ENCODE data around the gene ACKR1. TPM values are rescaled to one million over a fixed set of nuclear protein-coding genes. Genes with fewer than 3 reads are reported as not detected.

ACKR1 gene
- total RNA-seq, 2 donors from 2014 or later, result 123 to 177 TPM

- no peak for TF ChIP-seq CTCF (IDR thresholded peaks at IDR 0.05)
These were observed 35.0 kb downstream of the ACKR1 start for GRCh38 chr1:159239551-159240220.

GRCh38 chr1:159247266-159247665 is 42.6 kb downstream of the ACKR1 start:
- ATAC-seq (ENCODE audit: insufficient number of reproducible peaks, low FRiP score, low read depth), result no peak

More at GRCh38 chr1:159239551-159240220, 35.0 kb downstream of the ACKR1 start:
- Histone ChIP-seq H3K9me3 (no peaks in the 10 kb centered on the region), H3K4me1 (ENCODE audit: control insufficient read depth in 1 of 2, low read depth in 2 of 2) (no peaks in the 10 kb centered on the region), H3K27me3 (replicated peaks; ENCODE audit: insufficient read depth) (no peaks in the 10 kb centered on the region), H3K27ac (no peak overlapping the region), H3K36me3 (no peaks in the 10 kb centered on the region), H3K4me3 (no peak overlapping the region)
- ATAC-seq (ENCODE audit: insufficient number of reproducible peaks, low FRiP score, low read depth) (no peak), DNase-seq (ENCODE audit: low spot score) (no peak)

GRCh38 chr1:159248311-159248710 is 43.6 kb downstream of the ACKR1 start:
- Histone ChIP-seq H3K27ac (no peak overlapping the region), H3K9me3 (peaks cover 4% of the 10 kb centered on the region), H3K4me3 (no peak overlapping the region), H3K27me3 (replicated peaks; ENCODE audit: insufficient read depth) (no peaks in the 10 kb centered on the region), H3K4me1 (ENCODE audit: control insufficient read depth in 1 of 2, low read depth in 2 of 2) (no peaks in the 10 kb centered on the region), H3K36me3 (no peaks in the 10 kb centered on the region)
- TF ChIP-seq CTCF (IDR thresholded peaks at IDR 0.05), result no peak
- ATAC-seq (ENCODE audit: insufficient number of reproducible peaks, low FRiP score, low read depth) (no peak), DNase-seq (ENCODE audit: low spot score) (no peak)

More at GRCh38 chr1:159247266-159247665, 42.6 kb downstream of the ACKR1 start:
- Histone ChIP-seq H3K27ac (no peak overlapping the region), H3K4me3 (no peak overlapping the region), H3K4me1 (ENCODE audit: control insufficient read depth in 1 of 2, low read depth in 2 of 2) (no peaks in the 10 kb centered on the region), H3K27me3 (replicated peaks; ENCODE audit: insufficient read depth) (no peaks in the 10 kb centered on the region), H3K36me3 (no peaks in the 10 kb centered on the region), H3K9me3 (peaks cover 4% of the 10 kb centered on the region)
- no peak for TF ChIP-seq CTCF (IDR thresholded peaks at IDR 0.05)
- no peak for DNase-seq (ENCODE audit: low spot score)

GRCh38 chr1:159250638-159251216 is 46.1 kb downstream of the ACKR1 start:
- no peaks in the 10 kb centered on the region for H3K27me3 ChIP-seq (replicated peaks; ENCODE audit: insufficient read depth)
- H3K9me3 ChIP-seq, result peaks cover 4% of the 10 kb centered on the region
- no peaks in the 10 kb centered on the region for H3K4me1 ChIP-seq (ENCODE audit: control insufficient read depth in 1 of 2, low read depth in 2 of 2)
- ATAC-seq (ENCODE audit: insufficient number of reproducible peaks, low FRiP score, low read depth) (no peak), DNase-seq (ENCODE audit: low spot score) (no peak)
- no peak overlapping the region for H3K27ac ChIP-seq
- no peak overlapping the region for H3K4me3 ChIP-seq
- TF ChIP-seq CTCF (IDR thresholded peaks at IDR 0.05), result no peak
- no peaks in the 10 kb centered on the region for H3K36me3 ChIP-seq

Other genes with a start within 250 kb of the ACKR1 start
- 100 to 1,000 TPM in 1 of 2 donors, 10 to 100 TPM in 1; 65.4 to 182 TPM for gene IFI16, start 195.0 kb upstream of the ACKR1 start, total RNA-seq
- gene AIM2, start 128.1 kb upstream of the ACKR1 start, total RNA-seq, result 1 to 10 TPM; 1.1 to 3.4 TPM
- gene CADM3, start 33.3 kb upstream of the ACKR1 start, total RNA-seq, result 1 to 10 TPM; 7.2 to 8.7 TPM
- gene FCER1A, start 97.5 kb downstream of the ACKR1 start, total RNA-seq, result 1 to 10 TPM; 2.7 to 2.8 TPM
- gene OR10J4, start 227.3 kb downstream of the ACKR1 start, total RNA-seq, result not detected
- not detected for gene OR10J1, start 234.8 kb downstream of the ACKR1 start, total RNA-seq

Data from thoracic aorta (tissue), 2 donors.